IMR-90 (cell line): ENCODE data around the gene BTBD17. TPM values are rescaled to one million over a fixed set of nuclear protein-coding genes. Genes with fewer than 3 reads are reported as not detected.

Experiments used
- ATAC-seq: fragments of 200-7000 bp; cut with Tn5 transposase; 2 replicates; pipeline ENCODE4 v1.9.1; 2020; ENCODE audit warnings: low read depth, mild to moderate bottlenecking, moderate library complexity
- BruUV-seq: library from RNA; stranded (reverse); fragments of 400-500 nt; replicated peaks from 2 replicates; lab custom pipeline; 2021; lab: Mats Ljungman, UMichigan
- CTCF ChIA-PET: fragments of 300-600 bp; formaldehyde crosslinking; extraction: SDS; loops from one replicate; lab custom pipeline; 2021; ENCODE audit warnings: antibody characterized with exemption; lab: Yijun Ruan, JAX
- POLR2A ChIA-PET: fragments of 300-600 bp; sonication (Branson Sonifier 250); formaldehyde crosslinking; loops from one replicate; lab custom pipeline; 2022; ENCODE audit warnings: antibody characterized with exemption; ENCODE audit not compliant: unreplicated experiment; lab: Charles Lee
- DNase-seq: peaks from one replicate; pipeline ENCODE4 v3.0.0; 2013
- H2AFZ ChIP-seq: replicated peaks from 2 replicates; pipeline ENCODE3; 2013; ENCODE audit warnings: low read length, mild to moderate bottlenecking; ENCODE audit not compliant: poor library complexity
- H2AK5ac ChIP-seq: 2 replicates; pipeline ENCODE4 v1.6.1; 2013; ENCODE audit warnings: low read depth, low read length, inconsistent platforms
- H2AK9ac ChIP-seq: replicated peaks from 2 replicates; pipeline ENCODE3; 2013; ENCODE audit warnings: mild to moderate bottlenecking, low read depth, low read length, moderate library complexity; ENCODE audit not compliant: poor library complexity
- H2BK120ac ChIP-seq: 2 replicates; pipeline ENCODE4 v1.6.1; 2013; ENCODE audit warnings: low read depth, low read length, inconsistent platforms
- H2BK15ac ChIP-seq: 3 replicates; pipeline ENCODE4 v1.6.1; 2013; ENCODE audit warnings: low read depth, low read length, inconsistent platforms
- H2BK20ac ChIP-seq: 2 replicates; pipeline ENCODE4 v1.6.1; 2013; ENCODE audit warnings: low read depth, mild to moderate bottlenecking, inconsistent platforms, low read length, moderate library complexity
- H2BK5ac ChIP-seq: 2 replicates; pipeline ENCODE4 v1.6.1; 2013; ENCODE audit warnings: mild to moderate bottlenecking, low read depth, low read length, inconsistent platforms; ENCODE audit not compliant: poor library complexity, severe bottlenecking
- H3K14ac ChIP-seq: replicated peaks from 2 replicates; pipeline ENCODE4 v1.6.1; 2013; ENCODE audit warnings: low read depth, low read length, inconsistent platforms
- H3K18ac ChIP-seq: 2 replicates; pipeline ENCODE4 v1.6.1; 2013; ENCODE audit warnings: low read depth, low read length, control low read depth
- H3K23ac ChIP-seq: 2 replicates; pipeline ENCODE4 v1.6.1; 2013; ENCODE audit warnings: low read depth, low read length, inconsistent platforms
- H3K27ac ChIP-seq: 2 replicates; pipeline ENCODE4 v1.5.1; 2013; ENCODE audit warnings: mild to moderate bottlenecking, control low read depth, low read length; ENCODE audit not compliant: insufficient read depth
- H3K27me3 ChIP-seq: 2 replicates; pipeline ENCODE4 v1.6.1; 2013; ENCODE audit warnings: low read length; ENCODE audit not compliant: control insufficient read depth, insufficient read depth
- H3K36me3 ChIP-seq: 2 replicates; pipeline ENCODE4 v1.6.1; 2013; ENCODE audit warnings: low read length, mixed read lengths; ENCODE audit not compliant: control insufficient read depth, insufficient read depth
- H3K4ac ChIP-seq: 2 replicates; pipeline ENCODE4 v1.6.1; 2013; ENCODE audit warnings: low read depth, low read length, inconsistent platforms
- H3K4me1 ChIP-seq: 2 replicates; pipeline ENCODE4 v1.6.1; 2013; ENCODE audit warnings: low read length, mixed read lengths; ENCODE audit not compliant: control insufficient read depth, insufficient read depth
- H3K4me2 ChIP-seq: 2 replicates; pipeline ENCODE4 v1.6.1; 2013; ENCODE audit warnings: low read depth, mild to moderate bottlenecking, control low read depth, low read length, moderate library complexity
- H3K4me3 ChIP-seq: 2 replicates; pipeline ENCODE4 v1.5.1; 2013; ENCODE audit warnings: low read depth, mild to moderate bottlenecking, control low read depth, low read length, moderate library complexity; ENCODE audit not compliant: insufficient read depth
- H3K56ac ChIP-seq: 2 replicates; pipeline ENCODE4 v1.6.1; 2013; ENCODE audit warnings: low read length, inconsistent platforms; ENCODE audit not compliant: insufficient read depth; ENCODE audit errors: extremely low read depth
- H3K79me1 ChIP-seq, 2 experiments: 2 replicates each; pipeline ENCODE4 v1.6.1; 2013; ENCODE audit warnings: low read length in 2 of 2, inconsistent platforms in 1 of 2, low read depth in 1 of 2
- H3K9ac ChIP-seq: 2 replicates; pipeline ENCODE4 v1.6.1; 2013; ENCODE audit warnings: low read depth, low read length, control low read depth
- H3K9me1 ChIP-seq: 2 replicates; pipeline ENCODE4 v1.6.1; 2013; ENCODE audit warnings: low read length, inconsistent platforms; ENCODE audit not compliant: insufficient read depth
- H3K9me3 ChIP-seq: 2 replicates; pipeline ENCODE4 v1.6.1; 2013; ENCODE audit warnings: low read length; ENCODE audit not compliant: control insufficient read depth, insufficient read depth
- H4K20me1 ChIP-seq: 2 replicates; pipeline ENCODE4 v1.6.1; 2013; ENCODE audit warnings: low read length, inconsistent platforms; ENCODE audit not compliant: insufficient read depth
- H4K5ac ChIP-seq: 2 replicates; pipeline ENCODE4 v1.6.1; 2013; ENCODE audit warnings: mild to moderate bottlenecking, low read depth, low read length, control low read depth
- H4K8ac ChIP-seq, 2 experiments: 2 replicates each; pipeline ENCODE4 v1.6.1; 2013; ENCODE audit warnings: low read depth in 2 of 2, low read length in 2 of 2, control low read depth in 1 of 2, inconsistent platforms in 1 of 2
- H4K91ac ChIP-seq: 2 replicates; pipeline ENCODE4 v1.6.1; 2013; ENCODE audit warnings: low read depth, low read length, inconsistent platforms; ENCODE audit not compliant: insufficient read depth
- CEBPB ChIP-seq: IDR thresholded peaks from 2 replicates; pipeline ENCODE4 v1.6.1; 2012; ENCODE audit warnings: low read depth, low read length, improper control_type of control experiment
- FOS ChIP-seq: fragments of 150-350 bp; IDR thresholded peaks from 2 replicates; pipeline ENCODE4 v1.6.1; 2016; ENCODE audit warnings: low read depth, low read length
- NFE2L2 ChIP-seq: fragments of 150-350 bp; IDR thresholded peaks from 2 replicates; pipeline ENCODE4 v1.6.1; 2016; ENCODE audit warnings: low read depth, mild to moderate bottlenecking, low read length
- POLR2A ChIP-seq: IDR thresholded peaks from 2 replicates; pipeline ENCODE4 v1.6.1; 2012; ENCODE audit warnings: mild to moderate bottlenecking, low read depth, low read length
- RAD21 ChIP-seq: IDR thresholded peaks from 2 replicates; pipeline ENCODE4 v1.6.1; 2012; ENCODE audit warnings: low read length, improper control_type of control experiment
- WGBS, 2 experiments: methylation state at CpG; one replicate each; pipeline versions ENCODE4 v1.1.5 to v1.1.7; 2013; ENCODE audit warnings: missing lambda C conversion rate in 2 of 2; ENCODE audit not compliant: insufficient read length in 1 of 2; ENCODE audit errors: extremely low coverage in 2 of 2; 5-methylcytosine and 5-hydroxymethylcytosine counted together
- dilution Hi-C: fragments of 300-500 bp; cut with HindIII; formaldehyde crosslinking; loops from one replicate; pipeline ENCODE4 v1.14.3; 2018; ENCODE audit warnings: low sequenced_read_pairs; ENCODE audit not compliant: unreplicated experiment
- in situ Hi-C: fragments of 300-500 bp; cut with MboI; formaldehyde crosslinking; loops from 3 replicates; pipeline ENCODE4 v1.14.3; 2019; ENCODE audit warnings: low sequenced_read_pairs, inconsistent platforms, mixed read lengths
- intact Hi-C: fragments of 100-400 bp; cut with micrococcal nuclease; formaldehyde crosslinking; loops from 2 replicates; pipeline ENCODE4 v1.10.0; 2022
- polyA plus RNA-seq, 3 experiments: library from polyadenylated mRNA; depleted of rRNA; stranded (reverse); fragments of >200 nt; gene quantifications; 2 replicates each; pipeline ENCODE4 v1.2.3, GENCODE V29; 2012; ENCODE audit warnings: low replicate concordance in 1 of 3
- total RNA-seq: library from RNA; depleted of rRNA; stranded (reverse); fragments of >200 nt; gene quantifications from 2 replicates; pipeline ENCODE4 v1.2.3, GENCODE V29; 2012
- TF ChIP-seq, protein P1 (sequence below): fragments of 150-350 bp; IDR thresholded peaks from 2 replicates; pipeline ENCODE4 v1.6.1; 2016; ENCODE audit warnings: low read depth, mild to moderate bottlenecking, low read length, moderate library complexity, borderline replicate concordance
- TF ChIP-seq, protein P2 (sequence below): fragments of 150-350 bp; IDR thresholded peaks from 2 replicates; pipeline ENCODE4 v1.6.1; 2017; ENCODE audit warnings: mild to moderate bottlenecking, antibody characterized with exemption, low read length, low read depth

The BTBD17 gene
- total and polyA plus RNA-seq, 2 of the 4 experiments (the other 2 are of a cell fraction) = not detected

DNA sequence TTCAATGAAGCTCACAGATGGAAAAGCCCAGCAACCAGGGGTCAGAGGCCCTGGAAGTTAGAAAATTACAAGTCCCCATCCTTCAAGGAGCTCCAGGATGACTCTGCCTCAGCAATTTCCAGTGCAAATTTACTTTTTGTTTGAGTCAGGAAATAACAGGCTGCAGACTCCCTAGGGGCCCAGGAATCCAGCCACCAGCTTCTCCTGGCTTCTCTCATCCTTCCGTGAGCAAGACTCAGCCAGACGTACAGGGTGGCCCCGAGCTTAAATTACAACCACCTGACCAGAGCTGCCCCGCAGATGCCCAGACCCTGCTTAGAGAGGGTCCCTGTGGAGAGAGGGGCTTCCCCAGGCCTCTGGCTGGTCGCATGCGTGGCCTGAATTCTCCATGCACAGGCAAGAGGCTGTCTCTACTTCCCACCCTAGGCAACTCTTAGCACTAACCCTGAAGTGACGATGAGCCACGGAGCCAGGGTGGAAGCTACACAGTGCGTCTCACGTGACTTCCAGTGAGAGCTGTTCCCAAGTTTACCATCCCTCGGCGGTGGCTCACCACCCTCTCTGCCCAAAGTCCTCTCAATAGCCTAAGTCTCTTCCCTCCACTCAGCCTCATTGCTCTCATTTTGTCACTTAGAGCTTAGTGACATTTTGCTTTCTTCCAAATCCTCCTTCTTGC is 32.7 kb upstream of the BTBD17 start:
- Histone ChIP-seq H3K4me3 (no peak overlapping the region), H3K9ac (no peak overlapping the region), H2AK5ac (no peak overlapping the region), H2AK9ac (no peak overlapping the region), H3K4me1 (no peaks in the 10 kb centered on the region), H3K27me3 (no peaks in the 10 kb centered on the region), H2BK120ac (no peak overlapping the region), H3K36me3 (no peaks in the 10 kb centered on the region), H2AFZ (no peak overlapping the region), H3K4ac (no peak overlapping the region), H3K9me1 (no peaks in the 10 kb centered on the region), H2BK20ac (no peak overlapping the region), H3K27ac (no peak overlapping the region), H3K23ac (no peak overlapping the region), H3K4me2 (no peak overlapping the region), H3K18ac (no peak overlapping the region), H3K56ac (no peak overlapping the region), H2BK15ac (no peak overlapping the region), H3K9me3 (peaks cover 17% of the 10 kb centered on the region), H4K5ac (no peak overlapping the region), H2BK5ac (no peak overlapping the region), H4K8ac (no peak overlapping the region), H3K14ac (no peak overlapping the region), H4K91ac (no peak overlapping the region), H3K79me1 (no peaks in the 10 kb centered on the region), H4K20me1 (no peaks in the 10 kb centered on the region)
- TF ChIP-seq POLR2A (no peak), NFE2L2 (no peak), FOS (no peak), CEBPB (no peak), RAD21 (no peak)
- TF ChIP-seq, protein P1, sequence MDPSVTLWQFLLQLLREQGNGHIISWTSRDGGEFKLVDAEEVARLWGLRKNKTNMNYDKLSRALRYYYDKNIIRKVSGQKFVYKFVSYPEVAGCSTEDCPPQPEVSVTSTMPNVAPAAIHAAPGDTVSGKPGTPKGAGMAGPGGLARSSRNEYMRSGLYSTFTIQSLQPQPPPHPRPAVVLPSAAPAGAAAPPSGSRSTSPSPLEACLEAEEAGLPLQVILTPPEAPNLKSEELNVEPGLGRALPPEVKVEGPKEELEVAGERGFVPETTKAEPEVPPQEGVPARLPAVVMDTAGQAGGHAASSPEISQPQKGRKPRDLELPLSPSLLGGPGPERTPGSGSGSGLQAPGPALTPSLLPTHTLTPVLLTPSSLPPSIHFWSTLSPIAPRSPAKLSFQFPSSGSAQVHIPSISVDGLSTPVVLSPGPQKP = no peak
- TF ChIP-seq, protein P2, sequence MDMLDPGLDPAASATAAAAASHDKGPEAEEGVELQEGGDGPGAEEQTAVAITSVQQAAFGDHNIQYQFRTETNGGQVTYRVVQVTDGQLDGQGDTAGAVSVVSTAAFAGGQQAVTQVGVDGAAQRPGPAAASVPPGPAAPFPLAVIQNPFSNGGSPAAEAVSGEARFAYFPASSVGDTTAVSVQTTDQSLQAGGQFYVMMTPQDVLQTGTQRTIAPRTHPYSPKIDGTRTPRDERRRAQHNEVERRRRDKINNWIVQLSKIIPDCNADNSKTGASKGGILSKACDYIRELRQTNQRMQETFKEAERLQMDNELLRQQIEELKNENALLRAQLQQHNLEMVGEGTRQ = no peak
- intact Hi-C loops (no loop called here), in situ Hi-C loops (no loop called here), dilution Hi-C loops (no loop called here)
- DNase-seq (no peak), ATAC-seq (no peak)
- ChIA-PET POLR2A (no interaction called here), CTCF (no interaction called here)
- 57% methylated on average over 4 of the region's 12 CpGs; no CpG with 5 or more reads in 1 of the 2 experiments for WGBS, 2 experiments
- BruUV-seq = no TSS peak
